Endothelial cell of umbilical vein (primary cell): ENCODE measurements around the gene EPHX1. TPM values are rescaled to one million over a fixed set of nuclear protein-coding genes. Genes with fewer than 3 reads are reported as not detected.

Experiments used
- BruUV-seq: library from RNA; stranded (reverse); fragments of 400-500 nt; replicated peaks from 2 replicates; lab custom pipeline; 2021; lab: Mats Ljungman, UMichigan
- CTCF ChIA-PET: fragments of 300-600, 350-600 bp; sonication (Branson Sonifier 250); formaldehyde crosslinking; loops from one replicate; lab custom pipeline; 2021; ENCODE audit warnings: antibody characterized with exemption, inconsistent platforms; lab: Charles Lee
- POLR2A ChIA-PET: fragments of 300-600, 350-600 bp; sonication (Branson Sonifier 250); formaldehyde crosslinking; loops from one replicate; lab custom pipeline; 2021; ENCODE audit warnings: antibody characterized with exemption, inconsistent platforms; lab: Charles Lee
- DNase-seq: peaks from one replicate; pipeline ENCODE4 v3.0.0-alpha.2; 2011; ENCODE audit warnings: low read depth, low spot score
- FAIRE-seq: peaks from 2 replicates; lab custom pipeline; 2011; peaks lifted over from hg19 to GRCh38; lab: Jason Lieb, UNC
- H2AFZ ChIP-seq: 2 replicates; pipeline ENCODE4 v1.6.0; 2012; ENCODE audit warnings: low read depth, low read length, control low read depth, inconsistent platforms
- H3K27ac ChIP-seq: 2 replicates; pipeline ENCODE4 v1.5.1; 2011; ENCODE audit warnings: low read depth, mild to moderate bottlenecking, control low read depth, low read length, moderate library complexity; ENCODE audit not compliant: insufficient read depth
- H3K27me3 ChIP-seq, 2 experiments: 2 replicates each; pipeline versions ENCODE4 v1.6.0 to v1.6.1; 2011; ENCODE audit warnings: low read length in 2 of 2, mixed read lengths in 1 of 2; ENCODE audit not compliant: control insufficient read depth in 2 of 2, insufficient read depth in 2 of 2
- H3K36me3 ChIP-seq, 2 experiments: 2 replicates in 1 of 2; 3 replicates in 1 of 2; pipeline ENCODE4 v1.5.1; 2011; ENCODE audit warnings: low read length in 2 of 2, mild to moderate bottlenecking in 1 of 2, moderate library complexity in 1 of 2; ENCODE audit not compliant: control insufficient read depth in 2 of 2, insufficient read depth in 2 of 2; ENCODE audit errors: extremely low read depth in 1 of 2
- H3K4me1 ChIP-seq: 3 replicates; pipeline ENCODE4 v1.5.1; 2011; ENCODE audit warnings: mild to moderate bottlenecking, low read length; ENCODE audit not compliant: control insufficient read depth, insufficient read depth; ENCODE audit errors: extremely low read depth
- H3K4me2 ChIP-seq: 2 replicates; pipeline ENCODE4 v1.6.1; 2011; ENCODE audit warnings: low read length, control low read depth, mixed read lengths; ENCODE audit not compliant: insufficient read depth
- H3K4me3 ChIP-seq, 3 experiments: fragments of 200-600 bp in 1 of 3; sonication (generic), shearing (Covaris generic) in 1 of 3; replicated peaks in 1 of 3; 2 replicates each; pipeline ENCODE4 v1.5.1; 2011 to 2016; ENCODE audit warnings: control low read depth in 3 of 3, low read length in 3 of 3, mild to moderate bottlenecking in 2 of 3, inconsistent platforms in 1 of 3, low read depth in 1 of 3, moderate library complexity in 1 of 3; ENCODE audit not compliant: insufficient read depth in 1 of 3
- H3K79me2 ChIP-seq: 2 replicates; pipeline ENCODE4 v1.6.0; 2012; ENCODE audit warnings: low read length, inconsistent platforms; ENCODE audit not compliant: control insufficient read depth, insufficient read depth
- H3K9ac ChIP-seq: replicated peaks from 2 replicates; pipeline ENCODE3; 2011; ENCODE audit warnings: low read length, control low read depth; ENCODE audit not compliant: insufficient read depth; ENCODE audit errors: extremely low read depth
- H3K9me1 ChIP-seq: replicated peaks from 3 replicates; pipeline ENCODE4 v1.6.0; 2011; ENCODE audit warnings: mild to moderate bottlenecking, low read length; ENCODE audit not compliant: control insufficient read depth, insufficient read depth; ENCODE audit errors: extremely low read depth
- H3K9me3 ChIP-seq: replicated peaks from 2 replicates; pipeline ENCODE4 v1.5.1; 2012; ENCODE audit warnings: low read length, inconsistent platforms; ENCODE audit not compliant: control insufficient read depth, insufficient read depth
- H4K20me1 ChIP-seq: replicated peaks from 2 replicates; pipeline ENCODE3; 2011; ENCODE audit warnings: mild to moderate bottlenecking, low read length; ENCODE audit not compliant: control insufficient read depth, insufficient read depth; ENCODE audit errors: extremely low read depth
- CTCF ChIP-seq, 2 donors: IDR thresholded peaks; 1 replicate in 1 of 2; 2 replicates in 1 of 2; pipeline ENCODE4 v1.5.1; 2011; ENCODE audit warnings: low read length in 2 of 2, mild to moderate bottlenecking in 2 of 2, moderate library complexity in 2 of 2, control low read depth in 1 of 2, inconsistent platforms in 1 of 2, low read depth in 1 of 2; ENCODE audit not compliant: insufficient read depth in 1 of 2; ENCODE audit errors: extremely low read depth in 1 of 2
- EZH2 ChIP-seq: IDR thresholded peaks from 2 replicates; pipeline ENCODE4 v1.6.1; 2012; ENCODE audit warnings: borderline replicate concordance, low read depth, mild to moderate bottlenecking, moderate library complexity, low read length, inconsistent platforms; ENCODE audit not compliant: severe bottlenecking
- FOS ChIP-seq: IDR thresholded peaks from 2 replicates; pipeline ENCODE4 v1.6.1; 2011; ENCODE audit warnings: mild to moderate bottlenecking, low read length, moderate library complexity, borderline replicate concordance; ENCODE audit not compliant: insufficient read depth
- GATA2 ChIP-seq: IDR thresholded peaks from 2 replicates; pipeline ENCODE4 v1.7.0; 2011; ENCODE audit warnings: low read depth, mild to moderate bottlenecking, moderate library complexity, mixed read lengths, low read length; ENCODE audit not compliant: insufficient read length, insufficient read depth
- JUN ChIP-seq: IDR thresholded peaks from 2 replicates; pipeline ENCODE4 v1.6.1; 2011; ENCODE audit warnings: borderline replicate concordance, low read depth; ENCODE audit not compliant: insufficient read length, insufficient read depth
- MYC ChIP-seq: IDR thresholded peaks from one replicate; pipeline ENCODE4 v1.6.1; 2011; ENCODE audit warnings: mild to moderate bottlenecking, low read depth, low read length
- POLR2A ChIP-seq: IDR thresholded peaks from 2 replicates; pipeline ENCODE4 v1.6.1; 2012; ENCODE audit warnings: low read depth, mild to moderate bottlenecking, control low read depth, low read length
- POLR2AphosphoS5 ChIP-seq: IDR thresholded peaks from 2 replicates; pipeline ENCODE4 v1.6.1; 2012; ENCODE audit warnings: low read depth, mild to moderate bottlenecking, control low read depth, low read length, moderate library complexity; ENCODE audit not compliant: insufficient read depth
- dilution Hi-C: fragments of 300-500 bp; cut with MboI; formaldehyde crosslinking; loops from one replicate; pipeline ENCODE4 v1.15.0; 2019; ENCODE audit warnings: low sequenced_read_pairs; ENCODE audit not compliant: extremely low pct_ligation_motif_present
- intact Hi-C: fragments of 100-400 bp; cut with micrococcal nuclease; formaldehyde crosslinking; loops from one replicate; pipeline ENCODE4 v1.10.0; 2022
- polyA plus RNA-seq, 4 experiments: library from polyadenylated mRNA; depleted of rRNA in 3 of 4; stranded (reverse) in 3 of 4; unstranded in 1 of 4; fragments of >200 nt; gene quantifications; 2 replicates each; pipeline versions ENCODE4 v1.2.1 to v1.2.3, GENCODE V29; 2011 to 2012; ENCODE audit warnings: missing spikeins in 1 of 4
- total RNA-seq: library from RNA; stranded (reverse); gene quantifications from 2 replicates; pipeline ENCODE4 v1.2.3, GENCODE V29; 2021
- TF ChIP-seq, protein P1 (sequence below): IDR thresholded peaks from 2 replicates; pipeline ENCODE4 v1.6.1; 2011; ENCODE audit not compliant: insufficient read depth, insufficient read length

Gene EPHX1
- total and polyA plus RNA-seq, 2 donors (not counting 3 experiments of a cell fraction or from before 2014, with no cell fraction given): 23.7 to 25.2 TPM

GRCh38 chr1:225827076-225827475 is 17.2 kb downstream of the EPHX1 start:
- dilution Hi-C loops: no loop called here
- Histone ChIP-seq H3K36me3 (peaks cover 0 to 7% of the 10 kb centered on the region in 2 experiments), H3K27me3 (no peaks in the 10 kb centered on the region)

More at GRCh38 chr1:225827076-225827475, 17.2 kb downstream of the EPHX1 start:
- no peak overlapping the region for H3K9ac ChIP-seq
- H4K20me1 ChIP-seq: no peaks in the 10 kb centered on the region
- H3K9me3 ChIP-seq: no peaks in the 10 kb centered on the region
- FAIRE-seq: no peak
- no peak overlapping the region for H2AFZ ChIP-seq
- DNase-seq: no peak
- no peaks in the 10 kb centered on the region for H3K79me2 ChIP-seq
- CTCF ChIA-PET: interaction anchor here (0.8 to 1.5 kb wide), 2 partner anchors 28 to 352 kb away, joined by 3 to 6 read pairs; no protein-coding TSS in a partner anchor
- no peak for TF ChIP-seq MYC
- TF ChIP-seq FOS: no peak
- no peak for TF ChIP-seq POLR2AphosphoS5
- no peak for TF ChIP-seq GATA2
- TF ChIP-seq JUN: no peak
- no peak for TF ChIP-seq EZH2
- TF ChIP-seq POLR2A: no peak
- no peak for TF ChIP-seq CTCF (IDR thresholded peaks at IDR 0.05; ENCODE audit: extremely low read depth in 1 of 2, insufficient read depth in 1 of 2, low read depth in 1 of 2, low read length in 2 of 2)
- TF ChIP-seq, protein P1, sequence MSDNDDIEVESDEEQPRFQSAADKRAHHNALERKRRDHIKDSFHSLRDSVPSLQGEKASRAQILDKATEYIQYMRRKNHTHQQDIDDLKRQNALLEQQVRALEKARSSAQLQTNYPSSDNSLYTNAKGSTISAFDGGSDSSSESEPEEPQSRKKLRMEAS: no peak
- H3K4me1 ChIP-seq: no peaks in the 10 kb centered on the region
- intact Hi-C loops: no loop called here
- no peak overlapping the region for H3K4me2 ChIP-seq
- no TSS peak for BruUV-seq
- POLR2A ChIA-PET: no interaction called here
- H3K9me1 ChIP-seq: no peaks in the 10 kb centered on the region
- H3K27ac ChIP-seq: no peak overlapping the region
- no peak overlapping the region for H3K4me3 ChIP-seq
